ENCODE results near the gene TBPL1. TPM values are rescaled to one million over a fixed set of nuclear protein-coding genes. Genes with fewer than 3 reads are reported as not detected.

The TBPL1 gene
- total and polyA plus RNA-seq, 2 of the 8 experiments (the other 6 are each of a cell fraction or from before 2014, with no cell fraction given): 32.5 to 67.0 TPM

DNA sequence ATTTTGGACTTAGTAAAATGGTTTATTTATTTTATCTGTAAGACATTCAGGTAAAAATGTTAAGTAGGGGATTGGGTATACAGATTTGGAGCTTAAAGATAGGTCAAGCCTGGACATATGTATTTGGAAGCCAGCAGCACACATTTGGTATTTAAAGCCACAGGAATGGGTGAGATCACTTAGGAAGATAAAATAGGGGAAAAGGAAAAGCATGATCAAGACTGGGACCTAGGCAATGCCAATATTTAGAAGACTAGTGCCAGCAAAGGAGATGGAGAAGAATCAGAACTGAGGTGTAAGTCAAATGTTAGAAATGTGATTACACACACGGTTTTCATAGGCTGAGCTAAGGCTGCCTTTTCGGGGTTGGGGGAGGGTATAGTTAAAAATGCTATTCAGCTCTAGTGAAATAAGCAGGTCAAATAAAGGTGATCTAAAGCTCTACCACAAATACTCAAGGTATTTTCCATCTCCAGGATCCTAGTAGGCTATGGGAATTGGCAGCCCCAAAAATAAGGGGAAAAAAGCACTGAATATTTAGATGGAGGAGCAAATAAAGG is 78.8 kb downstream of the TBPL1 start:
- Histone ChIP-seq H2BK12ac (ENCODE audit: low read depth, low read length) (no peak overlapping the region), H3K4ac (replicated peaks; ENCODE audit: insufficient read length, low read depth, low read length) (no peak overlapping the region), H3K23ac (ENCODE audit: insufficient read length) (no peak overlapping the region), H3K27me3 (replicated peaks in 1 of 4; ENCODE audit: control insufficient read depth in 3 of 4, extremely low read depth in 1 of 4, insufficient read depth in 3 of 4, low read length in 3 of 4) (no peaks in the 10 kb centered on the region), H3K4me1 (replicated peaks in 1 of 4; ENCODE audit: control insufficient read depth in 3 of 4, insufficient read depth in 4 of 4, low read length in 3 of 4) (peaks cover 0 to 6% (median 0%) of the 10 kb centered on the region in 4 experiments; a peak in 2 of 7 replicates), H3K23me2 (ENCODE audit: low read depth, low read length) (no peaks in the 10 kb centered on the region; the same call in 1 of the 2 replicates), H3K27ac (ENCODE audit: low read depth, low read length) (no peak overlapping the region), H4K8ac (ENCODE audit: extremely low read depth, insufficient read depth, low read length) (no peak overlapping the region), H3K18ac (ENCODE audit: extremely low read depth, low read length) (no peak overlapping the region), H3K9me3 (ENCODE audit: insufficient read depth in 2 of 2, low read depth in 1 of 2, low read length in 1 of 2) (no peaks in the 10 kb centered on the region), H4K20me1 (replicated peaks in 1 of 2; ENCODE audit: control insufficient read depth in 1 of 2, insufficient read depth in 2 of 2, low read length in 2 of 2) (no peaks in the 10 kb centered on the region), H2BK15ac (ENCODE audit: low read length) (no peak overlapping the region), H2AFZ (ENCODE audit: low read length) (no peak overlapping the region), H2AK5ac (ENCODE audit: low read depth, low read length) (no peak overlapping the region), H3K56ac (replicated peaks; ENCODE audit: insufficient read length, low read depth, low read length) (no peak overlapping the region), H4K91ac (replicated peaks; ENCODE audit: insufficient read length, low read length) (no peak overlapping the region), H2BK20ac (ENCODE audit: low read length) (no peak overlapping the region), H3K4me2 (ENCODE audit: insufficient read depth in 1 of 2, low read depth in 2 of 2, low read length in 2 of 2) (no peak overlapping the region), H3K9ac (replicated peaks in 1 of 4; ENCODE audit: extremely low read depth in 1 of 4, low read depth in 3 of 4, low read length in 3 of 4) (no peak overlapping the region), H3K79me2 (ENCODE audit: control insufficient read depth in 1 of 2, insufficient read depth in 2 of 2, low read length in 2 of 2) (no peaks in the 10 kb centered on the region), H2BK5ac (ENCODE audit: low read depth, low read length) (peak overlapping the region; percentile 8; the same call in 1 of the 2 replicates), H3K36me3 (ENCODE audit: control insufficient read depth in 2 of 4, insufficient read depth in 4 of 4, low read length in 3 of 4) (peaks cover 0 to 7% (median 4%) of the 10 kb centered on the region in 4 experiments; a peak in 3 of 8 replicates), H3K79me1 (ENCODE audit: low read depth, low read length) (no peaks in the 10 kb centered on the region), H2BK120ac (replicated peaks; ENCODE audit: low read depth, low read length) (no peak overlapping the region), H4K5ac (ENCODE audit: insufficient read length, low read depth, low read length) (no peak overlapping the region), H3K4me3 (ENCODE audit: extremely low read depth in 1 of 4, insufficient read depth in 2 of 4, low read depth in 3 of 4, low read length in 4 of 4) (no peak overlapping the region), H3K14ac (ENCODE audit: insufficient read length) (no peak overlapping the region)
- POLR2A ChIA-PET (ENCODE audit: partially characterized antibody): interaction anchor here (0.8 kb wide), 1 partner anchor 17 kb away, joined by 3 read pairs; no protein-coding TSS in a partner anchor
- DNase-seq (ENCODE audit: low read depth in 1 of 2, low spot score in 2 of 2): no peak
- CTCF ChIA-PET (ENCODE audit: partially characterized antibody): interaction anchor here (0.6 to 2.5 kb wide), 5 partner anchors 26 to 92 kb away, joined by 3 to 8 read pairs (median 3); no protein-coding TSS in a partner anchor
- WGBS, 2 experiments (ENCODE audit: extremely low coverage in 1 of 2, insufficient coverage in 1 of 2, insufficient read length in 1 of 2, insufficient replicate concordance in 2 of 2, low coverage in 1 of 2, low lambda C conversion rate in 2 of 2, missing lambda C conversion rate in 1 of 2): 92% methylated on average over 2 of the region's 2 CpGs; no CpG with 5 or more reads in 1 of the 2 experiments
- FAIRE-seq: no peak
- TF ChIP-seq SP4 (IDR thresholded peaks at IDR 0.05; ENCODE audit: low read length): no peak
- TF ChIP-seq, protein P1, sequence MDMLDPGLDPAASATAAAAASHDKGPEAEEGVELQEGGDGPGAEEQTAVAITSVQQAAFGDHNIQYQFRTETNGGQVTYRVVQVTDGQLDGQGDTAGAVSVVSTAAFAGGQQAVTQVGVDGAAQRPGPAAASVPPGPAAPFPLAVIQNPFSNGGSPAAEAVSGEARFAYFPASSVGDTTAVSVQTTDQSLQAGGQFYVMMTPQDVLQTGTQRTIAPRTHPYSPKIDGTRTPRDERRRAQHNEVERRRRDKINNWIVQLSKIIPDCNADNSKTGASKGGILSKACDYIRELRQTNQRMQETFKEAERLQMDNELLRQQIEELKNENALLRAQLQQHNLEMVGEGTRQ (IDR thresholded peaks at IDR 0.05; ENCODE audit: low read length): no peak
- no peak for TF ChIP-seq POLR2A (IDR thresholded peaks at IDR 0.05; ENCODE audit: control extremely low read depth in 1 of 2, low read depth in 2 of 2, low read length in 2 of 2)
- no peak for TF ChIP-seq TAF1 (IDR thresholded peaks at IDR 0.05; ENCODE audit: low read depth, low read length)
- TF ChIP-seq SP2 (IDR thresholded peaks at IDR 0.05; ENCODE audit: low read length): no peak
- no peak for TF ChIP-seq FOSL1 (IDR thresholded peaks at IDR 0.05; ENCODE audit: insufficient read depth, low read depth, low read length)
- TF ChIP-seq GTF2F1 (IDR thresholded peaks at IDR 0.05; ENCODE audit: borderline replicate concordance, low read depth, low read length): no peak
- TF ChIP-seq RXRA (IDR thresholded peaks at IDR 0.05; ENCODE audit: insufficient read depth, low read depth, low read length): no peak
- TF ChIP-seq, protein P2, sequence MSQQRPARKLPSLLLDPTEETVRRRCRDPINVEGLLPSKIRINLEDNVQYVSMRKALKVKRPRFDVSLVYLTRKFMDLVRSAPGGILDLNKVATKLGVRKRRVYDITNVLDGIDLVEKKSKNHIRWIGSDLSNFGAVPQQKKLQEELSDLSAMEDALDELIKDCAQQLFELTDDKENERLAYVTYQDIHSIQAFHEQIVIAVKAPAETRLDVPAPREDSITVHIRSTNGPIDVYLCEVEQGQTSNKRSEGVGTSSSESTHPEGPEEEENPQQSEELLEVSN (IDR thresholded peaks at IDR 0.05): no peak
- TF ChIP-seq KDM1A (IDR thresholded peaks at IDR 0.05; ENCODE audit: borderline replicate concordance, low read length): no peak
- no peak for TF ChIP-seq BACH1 (IDR thresholded peaks at IDR 0.05; ENCODE audit: low read length)
- no peak for TF ChIP-seq RAD21 (IDR thresholded peaks at IDR 0.05 in 1 of 2, conservative IDR thresholded peaks at IDR 0.05 in 1 of 2; ENCODE audit: low read depth in 2 of 2, low read length in 2 of 2)
